Measurements from ENCODE around the gene POLR1H. TPM values are rescaled to one million over a fixed set of nuclear protein-coding genes. Genes with fewer than 3 reads are reported as not detected.

Gene POLR1H
- total RNA-seq, 1 experiment from 2014 or later, result 31.9 TPM

- H3K4me1 ChIP-seq (ENCODE audit: insufficient read depth, low read length), result no peaks in the 10 kb centered on the region
- no peak overlapping the region for H3K18ac ChIP-seq (ENCODE audit: insufficient read length, low read depth, low read length)
- no peak overlapping the region for H3K4me3 Mint-ChIP-seq
- H2BK120ac ChIP-seq (ENCODE audit: low read depth, low read length, poor library complexity, severe bottlenecking), result no peak overlapping the region
- H3K9me3 Mint-ChIP-seq, result no peaks in the 10 kb centered on the region
- no CpG with 5 or more reads among the region's 1 CpG for WGBS (ENCODE audit: extremely low coverage, insufficient read length, low lambda C conversion rate)
- H3K4me2 ChIP-seq (ENCODE audit: insufficient read depth, insufficient read length, low read length), result no peak overlapping the region
- no peak overlapping the region for H2BK5ac ChIP-seq (ENCODE audit: insufficient read length, low read length)
- no peaks in the 10 kb centered on the region for H3K23me2 ChIP-seq (ENCODE audit: insufficient read length, low read depth, low read length, poor library complexity, severe bottlenecking)
- H3K27me3 ChIP-seq (ENCODE audit: insufficient read depth, low read length), result no peaks in the 10 kb centered on the region
- H3K4ac ChIP-seq (ENCODE audit: low read depth, low read length), result no peak overlapping the region
- no peak overlapping the region for H4K91ac ChIP-seq (ENCODE audit: insufficient read length, low read depth, low read length)
- H3K23ac ChIP-seq (ENCODE audit: insufficient read length, low read depth, low read length), result no peak overlapping the region
- no peak overlapping the region for H3K9ac ChIP-seq (ENCODE audit: extremely low read depth, insufficient read length, low read length)
- no peak overlapping the region for H2BK12ac ChIP-seq (ENCODE audit: insufficient read length, low read depth, low read length)
- H3K27me3 Mint-ChIP-seq (ENCODE audit: low read depth), result peaks cover 2% of the 10 kb centered on the region; the same call in 1 of the 2 replicates
- H4K8ac ChIP-seq (replicated peaks; ENCODE audit: insufficient read length, low read depth, low read length), result no peak overlapping the region
- H3K4me1 Mint-ChIP-seq, result no peaks in the 10 kb centered on the region
- no peak for TF ChIP-seq CTCF (conservative IDR thresholded peaks at IDR 0.05)
- no peaks in the 10 kb centered on the region for H3K79me2 ChIP-seq (ENCODE audit: insufficient read depth, low read length)
- no peak overlapping the region for H3K27ac Mint-ChIP-seq
- no peaks in the 10 kb centered on the region for H3K79me1 ChIP-seq (ENCODE audit: insufficient read depth, low read depth, low read length, poor library complexity, severe bottlenecking)
- H3K14ac ChIP-seq (ENCODE audit: insufficient read depth, low read length), result no peak overlapping the region
- H4K5ac ChIP-seq (ENCODE audit: insufficient read length, low read depth, low read length), result no peak overlapping the region
- no peaks in the 10 kb centered on the region for H3K36me3 Mint-ChIP-seq (ENCODE audit: insufficient read depth in 1 of 3, low read depth in 3 of 3)
- no peak overlapping the region for H2AK5ac ChIP-seq (ENCODE audit: insufficient read length, low read length)
- no peak overlapping the region for H2BK15ac ChIP-seq (ENCODE audit: low read depth, low read length)
- no peak overlapping the region for H2AFZ ChIP-seq (ENCODE audit: low read length)
- H2BK20ac ChIP-seq (ENCODE audit: low read depth, low read length, poor library complexity, severe bottlenecking), result no peak overlapping the region
- no peak for DNase-seq
- H3T11ph ChIP-seq (ENCODE audit: low read length), result no peak overlapping the region
- no peaks in the 10 kb centered on the region for H3K9me3 ChIP-seq (ENCODE audit: control insufficient read depth, low read depth, low read length)
- no peak overlapping the region for H3K27ac ChIP-seq (ENCODE audit: insufficient read length, low read depth, low read length)
- no peaks in the 10 kb centered on the region for H4K20me1 ChIP-seq (ENCODE audit: control insufficient read depth, insufficient read depth, insufficient read length)
- no peak overlapping the region for H3K56ac ChIP-seq (ENCODE audit: insufficient read length, low read depth, low read length)
Observed at GRCh38 chr6:30042914-30043313, 18.2 kb upstream of the POLR1H start.

Measured in H9 (cell line).